Ishikawa (cell line): ENCODE results near the gene CACNA2D3.

ENCODE experiments used
- CREB1 ChIP-seq: IDR thresholded peaks from 2 replicates; pipeline ENCODE4 v1.6.1; 2012; ENCODE audit warnings: low read depth
- EP300 ChIP-seq: IDR thresholded peaks from 2 replicates; pipeline ENCODE4 v1.6.1; 2012; ENCODE audit warnings: borderline replicate concordance
- TF ChIP-seq, protein P1 (sequence below): IDR thresholded peaks from 2 replicates; pipeline ENCODE4 v1.6.1; 2012; ENCODE audit warnings: low read depth, mild to moderate bottlenecking

DNA sequence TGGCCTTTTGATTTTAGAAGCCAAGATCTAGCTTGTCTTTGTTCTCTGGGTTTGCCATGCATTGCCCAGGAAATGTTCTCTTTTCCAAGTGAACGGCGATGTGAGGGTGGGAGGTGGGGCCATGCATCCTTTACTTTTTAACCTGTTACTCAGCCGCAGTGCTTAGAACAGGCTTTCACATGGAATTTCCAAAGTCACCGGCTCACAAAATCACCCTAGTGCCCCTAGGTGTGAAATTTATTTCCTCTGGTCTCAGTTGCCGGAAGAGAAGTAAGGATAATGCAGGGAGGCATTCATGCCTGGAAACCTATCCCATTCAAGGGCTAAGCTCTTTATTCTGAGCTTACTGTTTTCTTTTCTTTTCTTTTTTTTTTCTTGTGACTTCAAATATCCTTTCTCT, 93.2 kb downstream of the CACNA2D3 start:
- TF ChIP-seq EP300 = no peak
- TF ChIP-seq, protein P1, sequence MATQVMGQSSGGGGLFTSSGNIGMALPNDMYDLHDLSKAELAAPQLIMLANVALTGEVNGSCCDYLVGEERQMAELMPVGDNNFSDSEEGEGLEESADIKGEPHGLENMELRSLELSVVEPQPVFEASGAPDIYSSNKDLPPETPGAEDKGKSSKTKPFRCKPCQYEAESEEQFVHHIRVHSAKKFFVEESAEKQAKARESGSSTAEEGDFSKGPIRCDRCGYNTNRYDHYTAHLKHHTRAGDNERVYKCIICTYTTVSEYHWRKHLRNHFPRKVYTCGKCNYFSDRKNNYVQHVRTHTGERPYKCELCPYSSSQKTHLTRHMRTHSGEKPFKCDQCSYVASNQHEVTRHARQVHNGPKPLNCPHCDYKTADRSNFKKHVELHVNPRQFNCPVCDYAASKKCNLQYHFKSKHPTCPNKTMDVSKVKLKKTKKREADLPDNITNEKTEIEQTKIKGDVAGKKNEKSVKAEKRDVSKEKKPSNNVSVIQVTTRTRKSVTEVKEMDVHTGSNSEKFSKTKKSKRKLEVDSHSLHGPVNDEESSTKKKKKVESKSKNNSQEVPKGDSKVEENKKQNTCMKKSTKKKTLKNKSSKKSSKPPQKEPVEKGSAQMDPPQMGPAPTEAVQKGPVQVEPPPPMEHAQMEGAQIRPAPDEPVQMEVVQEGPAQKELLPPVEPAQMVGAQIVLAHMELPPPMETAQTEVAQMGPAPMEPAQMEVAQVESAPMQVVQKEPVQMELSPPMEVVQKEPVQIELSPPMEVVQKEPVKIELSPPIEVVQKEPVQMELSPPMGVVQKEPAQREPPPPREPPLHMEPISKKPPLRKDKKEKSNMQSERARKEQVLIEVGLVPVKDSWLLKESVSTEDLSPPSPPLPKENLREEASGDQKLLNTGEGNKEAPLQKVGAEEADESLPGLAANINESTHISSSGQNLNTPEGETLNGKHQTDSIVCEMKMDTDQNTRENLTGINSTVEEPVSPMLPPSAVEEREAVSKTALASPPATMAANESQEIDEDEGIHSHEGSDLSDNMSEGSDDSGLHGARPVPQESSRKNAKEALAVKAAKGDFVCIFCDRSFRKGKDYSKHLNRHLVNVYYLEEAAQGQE = no peak
- no peak for TF ChIP-seq CREB1
